Stomach (tissue), 4 donors: ENCODE data around the gene NUDT5.

Experiments
- CTCF ChIP-seq, 7 experiments: fragments of 450-650 bp in 4 of 7; fragments of 200-600 bp in 3 of 7; sonication (generic) in 3 of 7; IDR thresholded peaks; one replicate each; pipeline ENCODE4 v1.5.1; 2016 to 2019; ENCODE audit warnings: antibody characterized with exemption in 7 of 7, control low read depth in 2 of 7, mild to moderate bottlenecking in 1 of 7
- EP300 ChIP-seq: sonication (generic); formaldehyde crosslinking; IDR thresholded peaks from one replicate; pipeline ENCODE4 v1.6.1; 2017; ENCODE audit warnings: antibody characterized with exemption
- POLR2A ChIP-seq, 4 donors: fragments of 450-650 bp; IDR thresholded peaks; one replicate each; pipeline ENCODE4 v1.6.1; 2016; ENCODE audit warnings: antibody characterized with exemption in 4 of 4, control low read depth in 2 of 4, mild to moderate bottlenecking in 1 of 4, moderate library complexity in 1 of 4
- POLR2AphosphoS5 ChIP-seq, 3 donors: sonication (generic); formaldehyde crosslinking; IDR thresholded peaks; one replicate each; pipeline ENCODE4 v1.6.1; 2016; ENCODE audit warnings: antibody characterized with exemption in 3 of 3

GRCh38 chr10:12205082-12205481 is 9.4 kb upstream of the NUDT5 start:
- TF ChIP-seq POLR2A (IDR thresholded peaks at IDR 0.05) (no peak), CTCF (IDR thresholded peaks at IDR 0.05) (no peak), EP300 (no peak), POLR2AphosphoS5 (IDR thresholded peaks at IDR 0.05) (no peak)
